IPS-11a (cell line): ENCODE data around the gene TEDC2.
"Not testable (repeated sequence)": the region's sequence is repeated elsewhere in the genome, so short reads cannot be mapped to it uniquely, and the experiment has no call there.

Experiments used
- H3K4me3 ChIP-seq: one replicate; pipeline ENCODE4 v1.5.1; 2013; ENCODE audit warnings: low read depth, low read length, control low read depth

Gene TEDC2

DNA sequence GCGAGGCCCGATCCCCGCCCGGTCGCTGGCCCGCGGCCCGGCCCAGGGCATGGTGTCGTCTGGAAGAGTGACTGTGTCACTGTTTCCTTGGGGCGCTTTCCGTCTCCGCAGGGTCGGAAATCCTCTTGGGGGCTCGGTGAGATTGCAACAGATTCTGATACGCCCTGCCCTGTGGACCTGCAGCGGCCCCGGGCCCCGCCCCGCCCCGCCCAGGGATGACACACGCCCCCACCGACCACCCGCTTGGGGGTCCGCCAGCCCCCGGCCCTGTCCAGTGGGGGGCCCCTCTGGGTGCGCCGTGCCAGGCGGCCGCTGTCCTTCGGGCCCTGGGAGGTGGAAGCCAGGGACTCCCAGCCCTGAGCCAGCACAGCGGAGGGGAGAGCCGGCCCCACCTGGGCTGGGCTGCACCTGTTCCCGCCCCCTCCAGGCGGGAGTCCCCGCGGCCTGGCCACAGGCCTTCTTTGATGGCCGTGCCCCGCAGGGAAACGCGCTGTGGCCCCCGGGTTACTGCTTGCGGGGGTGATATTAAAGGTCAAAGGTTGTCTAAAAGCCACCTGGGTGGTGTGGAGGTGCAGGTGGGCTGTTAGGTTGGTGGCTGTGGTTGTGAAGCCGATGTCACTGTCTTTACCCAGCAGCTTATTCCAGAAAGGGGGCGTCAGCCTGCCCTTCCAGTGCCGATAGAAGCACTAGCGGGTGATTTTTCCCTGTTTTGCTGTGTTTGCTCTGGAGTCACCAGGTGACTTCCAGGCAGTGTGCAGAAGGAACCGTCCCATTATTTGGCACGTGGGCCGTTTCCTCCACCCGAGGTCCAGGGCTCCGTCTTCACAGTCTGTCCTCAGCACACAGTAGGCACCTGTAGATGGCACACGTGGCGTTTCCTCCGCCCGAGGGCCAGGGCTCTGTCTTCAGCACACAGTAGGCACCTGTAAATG is 15.8 kb downstream of the TEDC2 start:
- H3K4me3 ChIP-seq: peak overlapping the region; percentile 58

DNA sequence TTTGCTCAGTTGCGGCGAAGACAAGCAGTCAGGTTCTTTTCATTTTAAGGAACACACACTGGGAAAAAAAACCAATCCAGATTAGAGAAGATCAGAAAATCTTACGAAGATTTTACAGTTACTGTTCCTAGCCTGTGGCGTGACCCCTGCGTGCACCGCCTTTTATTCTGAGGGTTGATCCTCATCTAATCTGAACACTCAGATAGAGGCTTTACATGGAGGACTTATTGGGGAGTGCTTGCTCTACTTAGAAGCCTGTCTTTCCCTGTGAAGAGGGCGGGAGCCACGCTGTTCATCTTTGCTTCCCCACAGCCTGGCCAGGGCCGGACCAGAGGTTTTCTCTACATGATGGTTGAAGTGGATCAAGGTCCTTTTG is 16.4 kb downstream of the TEDC2 start:
- no peak overlapping the region for H3K4me3 ChIP-seq

DNA sequence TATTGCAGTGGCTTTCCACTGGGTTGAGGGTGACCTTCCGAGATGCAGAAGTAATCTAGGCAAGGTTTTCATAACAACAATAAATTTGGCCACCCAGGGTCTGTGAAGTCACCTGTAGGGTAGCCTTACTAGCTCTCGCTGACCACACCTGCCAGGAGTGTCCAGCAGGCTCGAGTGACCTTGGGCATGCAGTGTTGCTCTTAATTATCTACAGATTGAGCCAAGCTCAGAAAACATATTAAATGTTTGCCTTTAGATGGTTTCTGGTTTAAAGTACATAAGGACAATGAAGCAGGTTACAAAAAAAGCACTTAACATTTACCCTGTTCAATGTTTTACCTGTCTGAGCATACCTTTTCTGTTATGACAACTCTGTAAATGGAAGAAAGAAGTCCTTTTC is 16.8 kb downstream of the TEDC2 start:
- H3K4me3 ChIP-seq: no peak overlapping the region

DNA sequence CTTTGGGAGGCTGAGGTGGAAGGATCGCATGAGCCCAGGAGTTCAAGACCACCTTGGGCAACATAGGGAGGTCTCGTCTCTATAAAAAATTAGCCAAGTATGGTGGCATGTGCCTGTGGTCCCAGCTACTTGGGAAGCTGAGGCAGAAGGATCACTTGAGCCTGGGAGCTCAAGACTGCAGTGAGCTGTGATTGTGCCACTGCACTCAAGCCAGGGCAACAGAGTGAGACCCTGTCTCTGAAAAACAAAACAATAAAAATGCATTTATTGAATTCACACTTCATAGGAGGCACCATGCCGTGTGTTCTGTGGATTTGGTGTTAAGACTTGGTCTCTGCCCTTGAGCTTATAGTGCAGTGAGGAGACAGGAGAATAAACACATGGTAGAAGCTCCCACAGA is 17.4 kb downstream of the TEDC2 start:
- H3K4me3 ChIP-seq: no peak overlapping the region

DNA sequence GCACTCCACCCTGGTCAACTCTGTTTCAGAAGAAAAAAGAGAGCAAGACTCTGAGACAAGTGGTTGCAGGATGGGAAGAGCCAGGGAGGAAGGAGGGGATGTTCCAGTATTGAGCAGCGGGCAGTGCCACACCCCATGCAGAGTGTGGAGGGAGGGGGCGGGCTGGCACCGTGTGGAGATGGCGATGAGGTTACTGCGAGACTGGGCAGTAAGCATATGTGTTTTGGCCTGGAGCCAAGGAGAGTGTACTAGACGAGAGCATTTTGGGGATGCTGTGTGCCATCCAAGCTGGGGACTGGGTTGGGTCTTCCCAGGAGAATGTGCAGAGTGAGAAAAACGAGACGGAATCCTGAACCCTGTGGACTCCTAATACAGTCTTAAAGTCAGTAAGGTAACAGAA is 18.4 kb downstream of the TEDC2 start:
- H3K4me3 ChIP-seq: no peak overlapping the region

DNA sequence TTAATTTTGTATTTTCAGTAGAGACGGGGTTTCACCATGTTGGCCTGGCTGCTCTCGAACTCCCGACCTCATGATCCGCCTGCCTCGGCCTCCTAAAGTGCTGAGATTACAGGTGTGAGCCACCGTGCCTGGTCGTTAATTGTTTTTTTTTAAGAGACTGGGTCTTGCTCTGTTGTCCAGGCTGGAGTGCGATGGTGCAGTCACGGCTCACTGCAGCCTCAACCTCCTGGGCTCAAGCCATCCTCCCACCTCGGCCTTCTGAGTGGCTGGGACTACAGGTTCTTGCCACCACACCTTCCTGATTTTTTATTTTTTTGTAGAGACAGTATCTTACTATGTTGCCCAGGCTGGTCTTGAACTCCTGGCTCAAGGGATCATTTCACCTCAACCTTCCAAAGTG is 20.1 kb downstream of the TEDC2 start:
- H3K4me3 ChIP-seq: not testable (repeated sequence)

DNA sequence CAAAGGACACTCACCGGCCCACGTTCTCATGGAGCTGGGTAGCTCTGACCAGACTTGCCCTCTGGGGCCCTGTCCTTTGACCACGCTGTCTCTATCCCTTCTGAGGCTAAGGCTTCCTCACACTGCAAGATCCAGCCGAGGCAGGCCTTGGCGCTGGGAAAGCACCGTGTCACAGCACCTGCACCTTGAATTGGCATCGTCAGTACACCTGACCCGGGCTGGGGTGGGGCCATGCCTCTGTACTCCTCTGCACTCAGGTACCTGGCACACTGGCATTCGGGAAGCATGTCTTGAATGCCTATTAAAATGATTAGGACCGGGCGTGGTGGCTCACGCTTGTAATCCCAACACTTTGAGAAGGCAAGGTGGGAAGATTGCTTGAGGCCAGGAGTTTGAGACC is 21.0 kb downstream of the TEDC2 start:
- no peak overlapping the region for H3K4me3 ChIP-seq

DNA sequence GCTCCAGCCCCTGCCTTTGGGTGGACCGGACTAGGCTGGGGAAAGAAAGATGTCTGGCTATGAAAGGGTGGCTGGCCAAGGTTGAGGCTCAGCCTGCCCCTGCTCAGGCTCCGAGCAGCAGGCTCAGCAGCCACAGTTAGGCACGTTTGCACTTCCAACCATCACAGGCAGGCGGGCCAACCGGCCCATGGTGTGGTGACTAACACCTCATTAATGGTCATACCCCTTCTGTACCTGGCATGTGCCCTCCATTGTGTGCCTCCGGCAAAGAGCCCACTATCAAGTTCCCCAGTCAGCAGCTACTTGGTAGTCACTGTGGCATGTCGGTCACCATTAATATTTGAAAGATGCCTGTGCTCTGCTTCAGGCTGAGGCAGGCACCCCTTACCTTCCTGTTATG is 21.8 kb downstream of the TEDC2 start:
- H3K4me3 ChIP-seq: no peak overlapping the region

DNA sequence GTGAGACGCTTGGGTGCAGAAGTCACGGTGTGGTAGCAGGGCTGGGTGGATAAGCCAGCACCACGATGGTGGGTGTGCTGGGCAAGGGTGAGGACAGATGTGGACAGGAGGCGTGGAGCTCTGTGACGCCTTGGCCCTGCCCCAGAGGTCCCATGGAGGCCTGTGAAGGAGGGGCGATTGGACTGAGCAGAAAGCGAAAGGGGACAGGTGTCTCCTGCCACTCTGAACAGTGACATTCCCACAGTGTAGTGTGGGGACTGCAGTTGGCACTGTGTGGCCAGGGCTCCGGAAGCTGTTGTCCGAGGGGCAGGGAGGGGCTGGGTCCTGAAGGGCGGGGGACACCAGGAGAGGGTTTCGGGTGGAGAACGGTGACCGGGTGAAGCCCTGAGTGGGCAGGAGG is 22.3 kb downstream of the TEDC2 start:
- H3K4me3 ChIP-seq: no peak overlapping the region

DNA sequence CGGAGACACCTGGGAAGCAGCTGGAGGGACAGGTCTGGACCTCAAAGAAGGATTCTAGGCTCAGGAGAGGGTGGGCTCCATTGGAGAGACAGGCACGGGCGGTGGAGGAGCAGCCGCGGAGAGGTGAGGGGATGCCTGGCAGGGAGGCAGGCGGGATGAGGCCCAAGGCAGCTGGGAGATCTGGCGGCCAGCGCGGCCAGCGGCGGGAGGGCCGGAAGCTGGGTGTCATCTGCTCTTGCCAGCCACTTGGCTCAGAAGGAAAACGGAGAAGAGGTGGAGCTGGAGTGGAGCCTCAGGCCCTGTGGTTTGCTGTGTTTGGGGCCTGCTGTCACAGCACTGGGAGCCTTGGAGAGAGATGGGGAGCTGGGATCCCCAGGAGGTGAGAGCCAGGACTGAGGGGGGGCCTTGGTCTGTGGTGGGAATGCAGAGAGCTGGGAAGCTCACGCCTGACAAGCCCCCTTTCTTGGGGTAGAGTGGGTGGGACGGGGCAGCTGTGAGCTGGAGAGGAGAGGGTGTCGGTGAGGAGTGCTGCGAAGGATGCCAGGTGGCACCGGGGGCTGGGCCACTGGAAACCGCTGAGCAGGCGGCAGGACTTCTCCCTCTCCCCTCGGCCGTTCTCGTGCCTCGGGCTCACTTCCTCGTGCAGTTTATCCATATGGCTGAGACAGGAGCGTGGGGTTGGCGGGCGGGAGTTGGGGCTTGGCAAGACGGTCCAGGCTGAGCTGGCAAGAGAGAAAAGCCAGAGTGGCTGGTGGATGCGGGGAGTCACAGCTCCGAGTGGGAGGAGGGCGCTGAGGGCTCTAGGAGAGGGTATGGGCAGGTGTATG is 23.0 kb downstream of the TEDC2 start:
- no peak overlapping the region for H3K4me3 ChIP-seq

DNA sequence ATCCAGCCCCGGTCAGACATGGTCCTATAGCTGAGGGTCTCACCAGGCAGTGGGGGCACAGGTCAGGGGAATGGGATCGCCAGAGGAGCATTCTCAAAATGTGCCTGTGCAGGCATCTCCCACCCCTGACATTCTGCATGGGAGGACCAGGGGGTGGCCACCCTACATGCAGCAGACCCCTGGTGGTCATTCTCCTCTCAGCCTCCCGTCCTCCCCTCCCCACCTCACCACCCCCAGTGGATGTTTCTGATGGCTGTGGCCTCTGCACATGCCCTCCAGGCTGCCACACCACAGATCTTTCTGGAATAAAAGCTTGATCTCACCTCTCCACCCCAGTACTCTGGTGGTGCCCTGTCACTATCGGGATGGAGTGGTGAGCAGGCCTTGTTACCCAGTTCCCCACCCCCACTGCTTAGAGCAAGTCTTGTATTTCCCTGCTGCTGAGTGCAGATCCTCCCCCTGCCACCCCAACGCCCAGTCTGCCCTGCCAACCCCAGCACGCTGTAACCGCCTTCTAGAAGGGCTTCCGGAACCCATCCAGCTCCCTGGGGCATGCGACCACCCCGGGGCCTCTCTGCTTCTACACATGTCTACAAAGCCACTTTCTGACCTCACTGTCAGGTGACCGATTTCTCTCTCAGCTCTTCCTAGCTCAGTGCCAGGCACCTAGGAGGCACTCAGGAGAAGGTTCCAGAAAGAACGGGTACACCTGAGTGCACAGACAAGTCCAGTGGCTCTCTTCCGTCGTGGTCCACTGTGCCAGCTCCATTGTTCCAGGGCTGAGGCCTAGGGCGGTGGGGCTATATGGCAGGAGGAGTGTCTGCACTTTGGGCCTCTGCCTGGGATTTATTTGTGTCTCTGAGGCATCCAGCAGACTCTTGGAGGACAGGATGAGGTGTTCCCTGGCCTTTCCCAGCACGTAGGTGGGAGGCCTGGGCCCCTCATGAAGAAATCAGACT is 24.3 kb downstream of the TEDC2 start:
- no peak overlapping the region for H3K4me3 ChIP-seq

DNA sequence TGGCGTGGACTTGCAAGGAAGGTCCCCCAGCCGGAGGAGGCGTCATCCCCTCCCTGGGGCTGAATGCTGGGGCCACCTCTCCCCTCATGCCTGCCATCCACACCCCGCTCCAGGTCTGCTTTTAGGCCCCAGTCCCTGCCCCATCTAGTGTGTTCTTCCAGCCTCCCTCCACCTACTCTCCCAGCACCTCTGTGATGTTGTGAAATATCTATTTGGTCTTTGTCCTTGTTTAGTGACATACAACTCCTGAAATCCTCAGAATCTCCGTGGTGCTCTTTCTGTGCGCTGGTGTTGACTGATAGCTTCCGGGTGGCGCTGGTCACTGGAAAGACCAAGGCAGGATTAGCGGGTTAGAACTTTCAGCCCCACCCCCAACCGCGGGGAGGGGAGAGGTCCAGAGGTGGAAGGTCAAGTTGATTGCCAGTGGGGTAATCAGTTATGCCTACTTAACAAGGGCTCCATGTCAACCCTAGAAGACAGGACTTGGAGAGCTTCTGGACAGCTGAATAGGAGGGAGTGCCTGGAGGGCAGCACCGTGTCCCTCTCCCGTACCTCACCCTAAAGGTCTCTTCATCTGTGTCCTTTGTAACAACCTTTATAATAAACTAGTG is 25.1 kb downstream of the TEDC2 start:
- no peak overlapping the region for H3K4me3 ChIP-seq

DNA sequence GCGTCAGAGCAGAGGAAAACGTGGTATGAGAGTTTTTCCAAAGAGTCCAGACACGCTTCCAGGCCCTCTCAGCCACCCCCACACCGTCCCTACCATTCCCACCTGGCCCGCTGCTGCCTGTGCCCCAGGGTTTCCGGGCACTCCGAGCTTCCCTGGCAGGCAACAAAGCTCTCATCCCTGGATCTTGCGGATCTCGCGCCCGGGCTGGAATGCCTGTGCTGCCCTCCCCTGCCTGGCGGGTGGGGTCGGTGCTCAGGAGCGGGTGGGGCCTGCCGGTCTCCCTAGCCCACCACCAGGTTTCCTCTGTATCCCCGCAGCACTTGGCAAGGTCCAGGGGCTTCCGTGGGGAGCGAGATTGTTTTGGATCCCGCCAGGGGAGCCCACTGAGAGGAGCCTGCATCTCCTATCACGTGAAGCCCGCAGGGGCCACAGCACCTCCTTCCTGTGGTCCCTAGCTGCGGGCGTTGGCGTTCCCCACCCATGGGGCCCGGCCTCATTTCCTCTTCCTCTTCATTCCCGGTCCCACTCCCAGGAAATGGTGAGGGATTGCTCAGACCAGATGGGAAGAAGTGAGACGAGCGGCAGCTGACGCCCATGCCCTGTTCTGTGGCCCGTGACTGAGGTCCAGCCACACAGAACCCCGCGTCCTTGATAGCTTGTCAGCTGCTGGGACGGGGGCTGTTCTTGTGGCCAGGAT is 26.1 kb downstream of the TEDC2 start:
- no peak overlapping the region for H3K4me3 ChIP-seq

DNA sequence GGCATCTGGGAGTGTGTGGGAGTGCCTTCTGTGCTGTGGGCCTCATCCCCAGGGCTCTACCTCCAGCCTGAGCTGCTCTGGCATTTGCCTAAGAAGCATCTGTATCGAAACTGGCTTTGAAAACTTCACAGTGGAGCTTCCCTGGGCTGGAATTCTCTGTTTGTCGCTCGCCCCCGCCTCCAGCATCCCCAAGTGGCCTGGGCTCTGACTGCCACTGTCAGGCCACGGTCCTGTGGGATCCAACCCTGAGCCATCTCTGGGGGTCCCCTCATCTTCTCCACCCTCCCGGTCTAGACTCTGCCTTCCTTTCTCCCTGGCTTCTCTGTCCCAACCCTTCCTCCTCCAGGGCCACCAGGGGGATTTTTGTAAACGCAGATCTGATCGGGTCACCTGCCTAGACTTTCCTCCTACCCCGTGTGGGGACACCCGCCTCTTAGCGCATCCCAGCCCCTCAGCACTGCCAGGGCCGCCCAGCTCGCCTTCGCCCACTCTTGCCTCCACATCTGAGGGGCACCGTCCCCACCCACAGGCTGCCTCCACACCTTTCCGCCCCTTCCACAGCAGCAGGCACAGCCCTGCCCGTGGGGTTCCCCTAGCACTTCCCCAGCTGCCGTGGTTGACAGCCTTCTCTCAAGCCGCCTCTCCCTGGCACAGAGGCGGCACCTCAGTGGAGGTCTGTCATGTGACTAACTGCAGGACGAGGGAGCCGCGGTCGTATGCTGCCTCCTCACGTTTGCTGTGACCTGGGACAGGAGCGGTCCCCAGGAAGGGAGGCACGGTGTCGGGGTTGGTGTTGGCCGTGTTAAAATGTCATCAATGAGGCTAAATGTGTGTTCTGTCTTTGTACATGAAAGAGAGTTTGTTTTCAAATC is 27.0 kb downstream of the TEDC2 start:
- no peak overlapping the region for H3K4me3 ChIP-seq

DNA sequence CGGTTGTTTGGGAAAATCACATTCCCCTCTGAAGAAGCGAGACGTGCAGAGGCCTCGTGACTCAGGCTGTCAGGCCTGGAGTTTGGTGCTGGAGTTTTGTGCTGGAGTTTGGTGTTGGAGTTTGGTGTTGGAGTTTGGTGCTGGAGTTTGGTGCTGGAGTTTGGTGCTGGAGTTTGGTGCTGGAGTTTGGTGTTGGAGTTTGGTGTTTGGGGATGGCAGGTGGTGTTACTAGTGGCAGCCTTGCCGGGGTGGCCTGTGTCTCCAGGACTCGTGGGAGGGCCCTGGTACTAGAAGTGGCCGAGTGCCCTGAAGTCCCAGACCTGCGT is 27.6 kb downstream of the TEDC2 start:
- H3K4me3 ChIP-seq: no peak overlapping the region

DNA sequence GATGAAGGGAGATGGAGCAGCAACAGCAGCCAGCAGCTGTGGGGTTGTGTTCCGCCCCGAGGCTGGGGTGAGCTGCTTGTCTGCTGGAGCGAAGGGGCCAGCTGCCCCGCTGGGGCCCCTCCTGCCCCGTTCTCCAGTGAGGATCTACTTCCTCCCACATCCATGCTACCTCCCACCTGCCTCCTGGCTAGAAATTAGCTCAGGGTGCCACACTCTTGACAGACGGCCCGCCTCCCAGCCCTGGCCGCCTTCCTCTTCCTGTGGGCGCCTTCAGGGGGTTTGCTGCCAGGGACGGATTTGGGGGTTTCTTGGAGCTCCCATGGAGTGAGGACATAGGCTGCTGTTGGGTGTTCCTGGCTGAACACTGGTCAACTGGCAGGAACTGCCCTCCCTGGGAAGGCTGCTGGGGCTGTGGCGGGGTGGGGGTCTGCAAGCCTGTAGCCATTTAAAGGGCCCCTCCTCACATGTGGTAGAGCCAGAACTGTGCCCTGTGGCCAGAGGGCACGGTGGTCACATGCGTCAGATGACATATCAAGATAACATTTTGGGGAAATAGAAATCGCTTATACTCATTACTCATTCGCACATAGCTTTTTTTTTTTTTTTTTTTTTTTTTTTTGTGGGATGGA is 28.1 kb downstream of the TEDC2 start:
- no peak overlapping the region for H3K4me3 ChIP-seq

DNA sequence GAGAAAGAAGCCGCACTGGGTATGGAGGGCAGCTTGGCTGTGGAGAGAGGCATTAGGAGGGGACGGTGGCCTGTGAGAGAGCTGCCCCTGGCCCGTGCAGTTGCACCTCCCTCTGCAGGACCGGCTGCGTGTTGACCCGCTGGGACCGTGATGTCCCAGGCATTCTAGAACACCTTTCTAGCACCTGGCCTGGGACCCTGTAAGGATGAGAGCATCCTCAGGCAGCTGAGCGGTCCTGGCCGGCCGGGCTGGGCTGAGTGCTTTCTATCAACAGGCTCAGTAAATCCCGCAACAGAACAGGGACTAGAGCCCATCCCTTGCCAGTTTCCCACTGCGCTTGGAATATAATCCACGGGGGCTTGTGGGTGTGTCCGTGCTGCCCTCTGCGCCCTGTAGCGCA is 29.7 kb downstream of the TEDC2 start:
- H3K4me3 ChIP-seq: no peak overlapping the region

DNA sequence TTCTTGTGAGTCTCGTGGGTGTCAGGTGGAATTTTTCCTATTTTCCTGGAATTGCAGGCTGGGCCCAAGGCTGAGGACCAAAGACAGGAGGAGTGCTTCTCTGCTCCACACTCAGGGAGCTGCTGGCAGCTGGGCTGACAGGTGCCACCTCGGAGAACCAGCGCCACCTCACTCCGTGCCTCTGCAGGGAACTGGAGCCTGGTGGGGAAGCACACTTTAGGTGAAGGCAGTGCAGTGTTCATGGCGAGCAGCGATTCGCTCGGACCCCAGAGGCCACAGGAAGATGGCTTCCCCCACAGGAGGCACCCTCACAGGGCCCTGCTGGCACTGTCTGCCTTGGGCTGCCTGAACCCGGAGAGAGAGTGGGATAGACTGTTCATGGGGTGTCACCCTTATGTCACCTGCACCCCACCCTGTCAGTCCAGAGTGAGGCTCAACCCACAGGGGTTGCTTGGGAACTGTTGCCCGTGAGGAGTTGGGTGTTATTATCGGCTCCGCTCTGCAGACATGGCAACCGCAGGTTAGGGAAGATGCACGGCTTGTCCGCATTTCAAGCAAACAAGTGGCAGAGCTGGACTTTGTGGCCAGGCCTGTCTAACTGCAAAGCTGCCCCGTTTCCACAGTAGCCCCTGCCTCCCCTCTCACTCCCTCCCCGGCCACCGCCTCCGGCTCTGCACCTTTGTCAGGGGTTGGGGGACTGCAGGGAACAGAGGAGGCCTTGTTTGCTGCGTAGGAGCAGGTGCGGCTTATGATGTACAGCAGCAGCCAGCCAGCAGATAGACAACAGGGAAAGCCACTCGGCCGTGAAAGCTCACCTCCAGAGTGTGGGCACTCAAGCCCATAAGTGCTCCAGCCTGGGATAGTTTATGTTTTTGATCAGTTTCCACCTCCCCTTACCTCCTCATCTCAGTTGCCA is 30.5 kb downstream of the TEDC2 start:
- no peak overlapping the region for H3K4me3 ChIP-seq
